Stimulated activated CD8-positive, alpha-beta memory T cell treated with anti-CD3 and anti-CD28 coated beads, Interleukin-2, amount 100 ng/mL, for 1 hour (primary cell): ENCODE results near the gene OXA1L.
"Not testable (repeated sequence)": the region's sequence is repeated elsewhere in the genome, so short reads cannot be mapped to it uniquely, and the experiment has no call there.

Experiments
- DNase-seq, 2 donors: peaks; one replicate each; pipeline ENCODE4 v3.0.0-alpha.2; 2020; ENCODE audit warnings: low read depth in 2 of 2

OXA1L gene

DNA sequence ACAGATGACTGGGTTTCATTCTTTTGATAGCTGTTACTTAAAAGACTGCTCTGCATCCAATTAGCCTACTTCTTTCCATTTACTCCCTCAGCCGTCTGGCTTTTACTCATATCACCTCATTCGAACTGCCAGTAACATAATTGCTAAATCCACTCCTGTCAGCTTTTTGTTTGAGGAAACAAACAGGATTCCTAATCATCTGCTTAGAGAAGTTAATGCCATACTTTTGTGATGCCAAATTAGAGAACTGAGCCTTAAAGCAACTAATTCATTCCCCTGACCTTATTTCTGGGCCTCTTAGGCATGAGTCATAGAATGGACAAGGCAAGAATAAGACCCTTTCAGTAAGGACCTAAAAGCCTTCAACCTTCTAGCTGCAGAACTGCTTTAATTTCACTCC, 2.9 kb downstream of the OXA1L start:
- DNase-seq, result no peak

DNA sequence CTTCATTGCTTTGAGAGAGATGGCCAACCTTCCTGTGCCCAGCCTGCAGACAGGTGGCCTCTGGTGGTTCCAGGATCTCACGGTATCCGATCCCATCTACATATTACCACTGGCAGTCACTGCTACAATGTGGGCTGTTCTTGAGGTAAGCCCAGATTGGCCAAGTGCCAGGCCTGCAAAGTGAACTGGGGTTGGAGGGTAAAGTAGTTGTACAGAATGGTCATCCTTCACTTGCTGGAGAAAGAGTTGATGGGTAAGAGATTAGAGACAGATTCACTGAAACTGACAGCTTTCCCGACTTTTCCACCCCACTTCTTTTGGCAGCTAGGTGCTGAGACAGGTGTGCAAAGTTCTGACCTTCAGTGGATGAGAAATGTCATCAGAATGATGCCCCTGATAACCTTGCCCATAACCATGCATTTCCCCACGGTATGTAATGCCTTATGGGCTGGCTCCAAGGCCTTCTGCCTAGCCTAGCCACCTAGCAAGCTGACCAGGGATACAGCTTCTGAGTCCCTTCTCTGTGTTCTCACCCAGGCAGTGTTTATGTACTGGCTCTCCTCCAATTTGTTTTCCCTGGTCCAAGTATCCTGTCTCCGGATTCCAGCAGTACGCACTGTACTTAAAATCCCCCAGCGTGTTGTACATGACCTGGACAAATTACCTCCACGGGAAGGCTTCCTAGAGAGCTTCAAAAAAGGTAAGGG, 4.1 kb downstream of the OXA1L start:
- no peak for DNase-seq

DNA sequence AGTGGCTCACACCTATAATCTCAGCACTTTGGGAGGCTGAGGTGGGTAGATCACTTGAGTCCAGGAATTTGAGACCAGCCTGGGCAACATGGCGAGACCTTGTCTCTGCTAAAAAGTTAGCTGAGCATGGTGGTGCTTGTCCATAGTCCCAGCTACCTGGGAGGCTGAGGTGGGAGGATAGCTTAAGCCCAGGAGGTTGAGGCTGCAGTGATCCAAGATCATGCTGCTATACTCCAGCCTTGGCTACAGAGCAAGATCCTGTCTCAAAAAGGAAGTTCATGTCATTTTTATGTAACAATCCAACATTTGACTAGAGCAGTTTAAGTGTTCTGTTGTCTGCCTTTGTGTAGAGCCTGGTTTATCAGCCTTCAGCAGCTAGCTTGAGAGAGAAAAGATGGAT, 6.2 kb downstream of the OXA1L start:
- no peak for DNase-seq

DNA sequence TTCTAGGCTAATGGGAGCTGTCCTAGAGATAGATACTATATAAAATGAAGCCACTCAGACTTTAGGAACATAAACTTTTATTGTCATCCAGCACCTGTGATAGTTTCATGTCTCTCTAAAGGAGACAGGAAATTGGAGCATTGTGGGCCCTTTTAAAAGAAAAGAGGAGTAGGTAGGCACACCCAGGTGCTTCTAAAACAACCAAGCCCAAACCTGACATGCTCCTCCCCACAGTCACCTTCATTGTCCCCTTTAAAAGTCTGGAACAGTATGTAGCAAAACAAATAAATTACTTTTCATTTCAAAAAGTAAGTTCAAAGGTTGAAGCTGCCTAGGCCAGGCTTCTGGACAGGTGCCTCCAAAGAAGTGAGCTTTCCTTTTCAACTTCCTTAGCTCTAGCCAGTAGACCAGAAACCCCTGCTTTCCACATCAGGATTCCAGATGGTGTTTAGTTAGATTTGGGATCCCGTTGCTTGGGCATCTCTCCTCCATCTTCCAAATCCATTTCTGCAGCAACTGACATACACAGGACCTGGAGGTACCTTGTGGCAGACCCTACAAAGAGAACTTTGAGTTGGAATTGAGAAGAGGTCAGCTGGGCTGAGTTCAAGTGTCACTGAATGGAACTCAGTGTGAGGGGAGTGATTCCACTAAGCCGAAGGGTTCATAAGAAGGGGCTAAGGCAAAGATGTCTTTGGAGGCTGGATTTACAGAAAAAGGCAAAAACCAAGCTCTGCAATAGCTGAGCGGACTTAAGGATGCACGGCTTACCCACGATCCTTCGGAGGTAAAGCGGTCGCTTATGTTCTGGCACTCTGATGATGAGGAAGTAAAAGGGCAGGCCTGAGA, 6.9 kb downstream of the OXA1L start:
- no peak for DNase-seq

DNA sequence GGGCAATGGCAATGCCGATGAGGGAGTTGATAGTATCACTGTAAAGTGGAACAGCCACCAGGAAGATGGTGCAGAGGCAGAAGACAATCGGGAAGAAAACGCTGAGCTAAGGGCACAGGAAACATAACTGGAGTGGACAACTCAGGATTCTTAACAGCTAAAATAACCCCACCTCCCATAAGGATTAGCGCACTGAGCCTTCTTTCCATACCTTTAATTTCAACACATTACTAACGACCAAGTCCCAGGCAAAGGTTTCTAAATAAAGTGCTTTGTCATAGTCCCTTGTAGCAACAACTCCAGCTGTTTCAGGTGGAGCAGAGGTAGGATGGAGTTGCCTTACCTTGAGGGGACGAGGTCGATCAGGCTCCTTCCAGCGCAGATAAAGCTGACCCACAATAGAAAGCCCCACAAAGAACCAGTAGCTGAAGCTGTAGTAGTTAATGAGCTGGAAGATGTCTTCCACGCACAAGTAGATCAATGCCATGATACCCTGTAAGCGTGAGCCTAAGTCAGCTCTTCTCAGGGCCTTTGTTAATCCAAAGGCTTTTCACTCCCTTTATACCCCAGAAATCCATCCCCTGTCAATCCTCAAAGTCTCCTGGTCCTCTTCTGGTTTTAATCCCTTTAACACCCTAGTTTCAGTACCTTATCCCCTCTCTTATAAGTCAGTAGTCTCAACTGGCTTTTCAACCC, 7.7 kb downstream of the OXA1L start:
- no peak for DNase-seq

DNA sequence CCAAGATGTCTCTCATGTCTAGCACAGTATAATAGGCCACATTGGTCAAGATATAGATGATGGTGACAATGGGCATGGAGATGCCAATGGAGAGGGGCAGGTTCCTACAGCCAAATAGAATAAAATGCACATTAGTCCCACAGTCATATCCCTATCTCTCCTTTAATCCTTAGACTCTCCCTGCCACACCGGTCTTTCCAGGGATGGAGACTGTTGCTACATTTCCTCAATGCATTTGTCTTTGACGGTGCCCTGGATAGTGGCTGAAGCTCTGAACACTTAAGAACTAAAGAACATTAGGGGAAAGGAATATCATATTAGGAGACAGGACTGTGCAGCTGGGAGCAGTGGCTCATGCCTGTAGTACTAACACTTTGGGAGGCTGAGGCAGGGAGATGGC, 9.7 kb downstream of the OXA1L start:
- DNase-seq, result no peak

DNA sequence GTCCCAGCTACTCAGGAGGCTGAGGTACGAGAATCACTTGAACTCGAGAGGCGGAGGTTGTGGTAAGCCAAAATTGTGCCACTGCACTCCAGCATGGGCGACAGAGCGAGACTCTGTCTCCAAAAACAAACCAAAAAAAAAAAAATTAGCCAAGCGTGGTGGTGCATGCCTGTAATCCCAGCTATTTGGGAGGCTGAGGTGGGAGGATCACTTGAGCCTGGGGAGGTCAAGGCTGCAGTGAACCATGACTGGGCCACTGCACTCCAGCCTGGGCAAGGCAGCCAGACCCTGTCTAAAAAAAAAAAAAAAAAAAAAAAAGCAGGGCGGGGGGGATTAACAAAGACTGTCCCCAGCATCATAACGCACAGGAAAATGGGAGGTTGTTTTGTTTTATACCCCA, 10.4 kb downstream of the OXA1L start:
- not testable (repeated sequence) for DNase-seq

DNA sequence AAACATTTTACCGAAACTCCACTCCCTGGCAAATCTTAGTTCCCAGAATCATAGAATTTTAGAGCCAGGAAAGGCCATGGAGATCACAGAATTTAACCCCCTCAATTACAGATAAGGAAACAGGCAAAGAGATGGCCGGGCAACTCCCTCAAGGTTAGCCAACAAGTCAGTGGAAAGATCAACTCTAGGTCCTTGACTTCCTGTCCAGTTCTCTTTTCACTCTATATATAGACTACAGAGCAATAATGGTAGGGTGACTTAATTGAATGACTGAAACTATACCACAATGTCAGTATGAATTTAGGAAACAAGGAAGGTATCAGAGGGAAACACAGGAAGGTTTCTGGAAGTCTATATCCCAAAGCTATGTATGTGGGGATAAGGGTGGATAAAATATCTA, 11.6 kb downstream of the OXA1L start:
- DNase-seq, result no peak

DNA sequence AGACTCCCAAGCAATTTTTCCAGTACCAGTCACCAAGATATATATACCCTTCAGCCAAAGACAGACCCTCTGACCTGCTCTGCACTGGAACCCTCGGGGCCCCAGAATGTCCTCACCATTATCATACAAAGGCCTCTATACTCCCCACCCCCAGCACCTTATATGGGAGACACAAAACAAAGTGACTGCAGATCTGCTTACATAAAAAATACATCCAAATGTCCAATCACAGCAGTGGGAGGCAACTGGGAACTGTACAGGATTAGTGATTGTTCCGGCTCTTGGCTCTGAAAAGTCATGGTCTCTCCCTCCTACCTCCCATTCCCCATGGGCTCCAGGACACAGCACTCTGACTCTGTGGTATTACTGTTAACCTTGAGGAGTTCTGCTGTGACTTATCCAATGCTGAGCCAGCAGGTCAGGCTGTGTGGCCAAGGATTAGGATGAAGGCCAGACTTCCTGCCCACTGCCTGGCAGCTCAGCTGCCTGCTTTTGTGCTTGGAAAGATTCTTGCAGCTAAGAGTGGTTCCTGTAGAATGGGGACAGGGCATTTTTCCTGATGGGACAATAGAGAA, 13.7 kb downstream of the OXA1L start:
- no peak for DNase-seq

DNA sequence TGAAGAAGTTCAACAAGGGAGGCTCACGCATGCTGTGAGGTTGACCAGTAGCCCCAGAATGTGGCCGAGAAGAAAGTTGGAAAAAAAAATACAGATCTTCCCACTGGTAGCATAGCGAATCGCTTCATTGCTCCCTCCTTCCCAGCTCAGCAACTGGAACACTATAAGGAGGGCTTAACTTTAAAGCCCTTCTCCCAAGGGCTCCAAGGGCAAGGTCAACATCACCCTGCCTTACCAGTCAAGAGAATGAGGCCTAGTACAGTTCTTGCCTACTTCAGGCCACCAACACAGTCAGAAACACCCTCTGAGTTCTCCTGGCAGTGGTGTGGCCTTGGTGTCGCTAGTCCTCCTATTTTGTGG, 14.4 kb downstream of the OXA1L start:
- no peak for DNase-seq

DNA sequence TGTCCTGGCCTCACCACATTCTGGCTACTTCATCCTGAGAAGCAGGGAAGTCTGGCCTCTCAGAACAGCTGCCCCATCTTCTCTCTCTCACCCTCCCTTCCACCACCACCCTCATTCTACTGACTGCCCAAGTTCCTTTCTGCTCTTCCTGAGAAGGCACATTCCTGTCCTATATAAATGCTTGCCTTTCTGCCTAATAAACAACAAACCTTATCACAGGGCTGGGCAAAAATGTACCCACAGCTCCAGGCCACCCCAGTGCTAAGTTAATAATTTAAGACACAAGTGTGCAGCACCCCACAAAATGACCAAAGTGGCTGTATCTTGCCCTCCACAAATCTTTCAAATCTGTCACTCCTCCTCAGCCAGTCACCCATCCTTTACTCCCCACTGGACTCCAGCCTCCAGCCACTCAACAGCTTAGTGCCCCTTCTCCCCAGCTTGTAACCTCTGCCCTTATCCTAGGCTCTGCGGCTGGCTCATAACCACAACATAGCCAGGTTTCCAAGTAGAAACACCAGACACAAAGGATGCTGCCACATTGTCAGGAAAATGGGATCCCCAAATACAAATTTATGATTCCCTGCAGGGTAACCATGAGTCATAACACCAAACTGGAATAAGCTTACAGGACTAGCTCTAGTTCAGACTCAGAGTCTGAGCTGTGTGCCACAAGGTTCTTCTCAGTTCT, 15.0 kb downstream of the OXA1L start:
- no peak for DNase-seq

DNA sequence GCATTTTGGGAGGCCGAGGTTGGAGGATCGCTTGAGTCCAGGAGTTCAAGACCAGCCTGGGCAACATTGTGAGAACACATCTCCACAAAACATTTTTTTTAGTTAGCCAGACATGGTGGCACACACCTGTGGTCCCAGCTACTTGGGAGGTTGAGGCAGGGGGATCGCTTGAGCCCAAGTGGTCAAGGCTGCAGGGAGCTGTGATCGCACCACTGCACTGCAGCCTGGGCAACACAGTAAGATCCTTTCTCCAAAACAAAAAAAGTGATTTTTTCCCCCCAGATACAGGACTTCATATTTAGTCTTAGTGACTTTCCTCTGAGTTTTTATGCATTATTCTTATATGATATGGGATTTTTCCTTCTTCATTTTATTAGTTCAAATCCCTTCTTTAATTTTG, 20.2 kb downstream of the OXA1L start:
- DNase-seq, result no peak

DNA sequence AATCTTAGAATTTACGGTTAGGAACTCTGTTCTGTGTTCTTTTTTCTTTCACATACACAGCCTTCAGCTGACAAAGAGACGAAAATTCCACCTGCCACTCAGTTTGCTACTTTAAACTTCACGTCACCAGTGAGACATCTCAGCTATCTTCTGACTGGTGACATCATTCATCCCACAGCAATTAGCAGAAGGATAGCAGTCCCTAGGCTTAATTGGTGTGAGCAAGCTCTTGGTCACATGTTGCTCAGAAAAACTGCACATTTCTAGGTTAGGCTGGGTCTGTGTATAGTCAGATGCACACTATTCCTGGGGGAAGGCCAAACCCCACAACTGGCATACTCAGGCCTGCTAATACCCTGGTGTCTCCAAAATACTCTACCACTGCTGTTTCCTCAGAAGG, 24.8 kb downstream of the OXA1L start:
- DNase-seq, result no peak

DNA sequence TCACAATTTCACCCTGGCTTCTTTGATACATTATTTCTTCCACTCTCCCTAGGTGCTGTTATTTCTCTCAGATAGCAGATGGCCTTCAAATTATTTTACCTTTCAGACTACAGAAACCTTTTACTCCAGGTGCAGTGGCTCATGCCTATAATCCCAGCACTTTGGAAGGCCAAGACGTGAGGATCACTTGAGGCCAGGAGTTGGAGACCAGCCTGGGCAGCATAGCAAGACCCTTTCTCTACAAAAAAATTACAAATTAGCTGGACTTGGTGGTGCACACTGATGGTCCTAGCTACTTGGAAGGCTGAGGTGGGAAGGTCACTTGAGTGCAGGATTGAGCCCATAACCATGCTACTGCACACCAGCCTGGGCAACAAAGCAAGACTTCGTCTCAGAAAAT, 25.7 kb downstream of the OXA1L start:
- DNase-seq, result no peak

DNA sequence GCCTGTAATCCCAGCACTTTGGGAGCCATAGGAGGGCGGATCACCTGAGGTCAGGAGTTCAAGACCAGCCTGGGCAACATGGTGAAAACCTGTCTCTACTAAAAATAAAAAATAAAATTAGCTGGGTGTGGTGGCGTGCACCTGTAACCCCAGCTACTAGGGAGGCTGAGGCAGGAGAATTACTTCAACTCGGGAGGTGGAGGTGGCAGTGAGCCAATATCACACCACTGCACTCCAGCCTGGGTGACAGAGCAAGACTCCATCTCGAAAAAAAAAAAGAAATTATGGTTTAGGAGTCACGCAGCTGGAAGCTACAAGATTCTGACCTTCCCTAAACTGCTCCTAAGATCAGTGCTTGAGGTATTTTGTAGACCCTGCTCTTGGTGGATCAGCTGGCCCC, 27.1 kb downstream of the OXA1L start:
- DNase-seq, result not testable (repeated sequence)

DNA sequence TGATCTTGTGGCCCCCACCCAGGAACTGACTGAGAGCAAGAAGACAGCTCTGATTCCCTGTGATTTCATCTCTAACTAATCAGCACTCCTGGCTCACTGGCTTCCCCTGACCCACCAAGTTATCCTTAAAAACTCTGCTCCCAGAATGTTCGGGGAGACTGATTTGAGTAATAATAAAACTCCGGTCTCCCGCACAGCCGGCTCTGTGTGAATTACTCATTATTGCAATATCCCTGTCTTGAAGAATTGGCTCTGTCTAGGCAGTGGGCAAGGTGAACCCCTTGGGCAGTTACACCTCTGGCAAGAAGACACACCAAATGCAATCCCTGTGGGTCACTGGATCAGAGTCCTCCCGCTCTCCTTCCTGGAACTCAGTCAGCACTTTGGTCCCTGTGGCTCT, 27.5 kb downstream of the OXA1L start:
- no peak for DNase-seq

DNA sequence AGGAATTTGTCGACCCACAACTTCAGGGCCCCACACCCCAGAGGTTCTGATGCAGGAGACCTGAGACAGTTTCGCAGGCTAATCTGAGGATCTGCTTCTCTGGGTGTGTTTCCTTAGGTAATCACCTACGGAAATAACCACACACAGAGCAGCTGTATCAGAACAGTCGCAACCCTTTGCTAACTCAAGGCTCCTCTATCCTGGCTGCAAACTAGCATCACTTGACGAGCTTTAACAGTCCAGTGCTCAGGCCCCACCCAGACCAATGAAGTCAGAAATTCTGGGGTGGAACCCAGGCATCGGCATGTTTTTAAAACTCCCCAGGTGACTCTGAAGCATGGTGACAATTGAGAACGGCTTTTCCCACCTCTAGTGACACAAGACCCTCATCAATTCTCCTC, 28.1 kb downstream of the OXA1L start:
- no peak for DNase-seq

DNA sequence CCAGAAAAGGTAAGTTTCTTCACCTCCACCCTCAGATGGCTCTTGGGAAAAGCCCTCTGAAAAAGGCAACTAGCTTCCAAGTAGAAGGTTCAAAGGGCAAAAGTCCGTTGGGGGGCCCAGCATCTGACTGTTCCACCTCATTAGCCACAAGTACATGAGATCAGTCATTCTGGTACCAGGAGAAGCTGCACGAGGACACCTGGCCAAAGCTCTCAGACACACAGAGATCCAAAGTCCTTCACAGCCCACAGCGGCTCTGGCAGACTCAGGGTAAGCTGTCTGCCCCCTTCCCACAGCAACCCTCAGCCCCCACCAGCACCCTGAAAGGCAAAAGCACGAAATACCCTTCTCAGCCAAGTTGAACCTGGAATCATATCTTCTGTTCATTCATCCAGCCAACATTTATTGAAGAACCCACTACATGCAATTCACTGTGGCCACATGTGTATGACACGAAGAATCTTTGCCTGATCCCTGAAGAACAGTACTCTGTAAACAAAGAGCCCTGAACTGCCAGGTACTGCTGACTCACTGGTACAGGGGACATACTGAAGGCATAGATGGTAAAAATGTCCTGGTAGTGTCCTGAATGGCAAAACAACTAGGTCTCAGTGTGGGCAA, 29.7 kb downstream of the OXA1L start:
- no peak for DNase-seq

DNA sequence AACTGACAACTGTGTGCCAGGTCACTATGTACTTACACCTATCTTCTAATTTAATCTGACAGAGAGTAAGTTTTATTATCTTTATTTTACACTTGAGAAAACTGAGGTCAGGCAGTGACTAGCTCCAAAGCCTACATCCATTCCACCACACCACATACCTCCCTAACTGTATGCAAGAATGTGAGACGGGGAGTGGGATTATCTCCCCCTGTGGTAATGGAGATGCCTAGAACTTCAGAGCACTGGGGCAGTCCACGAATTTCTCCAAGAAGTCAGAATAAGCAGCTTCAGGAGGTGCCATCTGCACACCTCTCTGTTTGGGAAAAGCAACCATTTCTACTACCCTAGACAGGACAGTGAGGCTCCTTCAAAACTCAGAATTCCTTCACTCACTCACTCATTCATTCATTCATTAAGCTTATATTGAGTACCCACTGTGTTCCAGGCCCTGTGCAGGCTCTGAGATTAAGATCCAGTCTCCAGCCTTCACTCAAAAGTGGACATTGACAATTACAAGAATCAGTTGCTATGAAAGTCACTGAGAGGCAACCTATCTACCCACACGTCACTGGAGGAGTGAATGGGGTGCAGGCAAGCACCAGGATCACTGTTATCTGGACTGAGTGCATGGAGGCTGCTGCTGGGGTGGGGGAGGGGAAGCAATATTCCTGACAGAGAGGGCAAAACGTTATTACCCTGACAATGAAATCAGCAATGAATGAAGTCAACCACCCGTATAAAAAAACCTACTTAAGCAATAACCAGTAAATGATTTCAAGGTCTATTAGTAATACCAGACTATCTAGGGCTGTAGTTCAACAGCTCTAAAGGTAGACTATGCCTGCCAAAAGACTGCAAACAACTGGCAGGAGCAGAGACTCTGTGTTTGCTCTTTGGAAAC, 30.8 kb downstream of the OXA1L start:
- DNase-seq, result no peak

DNA sequence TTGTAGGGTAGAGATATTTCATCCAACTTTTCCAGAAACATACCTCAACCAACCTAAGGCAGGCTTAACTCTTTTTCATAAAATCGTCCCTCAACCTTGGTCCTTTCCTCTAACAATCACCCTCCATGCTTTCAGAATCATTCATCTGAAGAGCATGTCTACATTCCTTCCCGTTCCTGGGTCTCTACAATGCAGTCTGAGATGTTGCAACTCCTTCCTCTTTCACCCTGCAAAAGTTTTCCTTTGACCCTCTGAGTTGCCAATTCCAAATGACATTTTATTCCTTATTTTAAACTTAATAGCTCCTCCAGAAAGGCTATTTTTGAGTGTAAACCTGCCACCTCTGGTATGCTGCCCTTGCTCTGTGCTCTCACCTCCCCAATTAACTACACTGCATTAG, 32.0 kb downstream of the OXA1L start:
- DNase-seq, result no peak
